Left ventricle myocardium superior (tissue), 1 donor: Measurements from ENCODE around the gene PRKAG3. TPM values are rescaled to one million over a fixed set of nuclear protein-coding genes. Genes with fewer than 3 reads are reported as not detected.

Source experiments
- microRNA-seq: library from miRNA; unstranded; fragments of <30 nt; microRNA quantifications from one replicate; pipeline ENCODE4 v1.2.0, GENCODE V29; 2020; ENCODE audit warnings: borderline number of aligned reads
- total RNA-seq: library from RNA; stranded (reverse); fragmentation: NEBNext Ultra II Directional; extraction: Animal tissue kit (Norgen Biotek cat#: 25700); gene quantifications from one replicate; pipeline ENCODE4 v1.2.1, GENCODE V29; 2021
- donor health status: DM: no; HTN: yes; CAD: no; lungs with severe emphysema.

Gene PRKAG3
- total RNA-seq, 1 donor from 2014 or later: 0.12 TPM

Small RNA genes within 50 kb of the gene (microRNA-seq; reads per million reads assigned to microRNA genes)
- gene MIR9500: not detected

Other genes starting within 250 kb of the PRKAG3 start
- gene PLCD4, start 223.9 kb downstream of the PRKAG3 start, total RNA-seq: 0.55 TPM
- 21.4 TPM for gene ZNF142, start 172.2 kb downstream of the PRKAG3 start, total RNA-seq
- 49.1 TPM for gene BCS1L, start 172.1 kb downstream of the PRKAG3 start, total RNA-seq
- 12.4 TPM for gene RNF25, start 159.8 kb downstream of the PRKAG3 start, total RNA-seq
- 12.9 TPM for gene STK36, start 159.7 kb downstream of the PRKAG3 start, total RNA-seq
- 4.6 TPM for gene TTLL4, start 121.0 kb downstream of the PRKAG3 start, total RNA-seq
- 7.9 TPM for gene CYP27A1, start 49.7 kb downstream of the PRKAG3 start, total RNA-seq
- 2.4 TPM for gene WNT6, start 28.0 kb upstream of the PRKAG3 start, total RNA-seq
- not detected for gene WNT10A, start 49.0 kb upstream of the PRKAG3 start, total RNA-seq
- not detected for gene CDK5R2, start 127.9 kb upstream of the PRKAG3 start, total RNA-seq
- gene FEV, start 153.4 kb upstream of the PRKAG3 start, total RNA-seq: not detected
- not detected for gene CRYBA2, start 161.6 kb upstream of the PRKAG3 start, total RNA-seq
- gene CFAP65, start 209.7 kb upstream of the PRKAG3 start, total RNA-seq: not detected
- not detected for gene IHH, start 229.1 kb upstream of the PRKAG3 start, total RNA-seq